ENCODE measurements around the gene KRT72. TPM values are rescaled to one million over a fixed set of nuclear protein-coding genes. Genes with fewer than 3 reads are reported as not detected.

The KRT72 gene
- polyA plus RNA-seq, 1 donor (not counting 4 experiments of a cell fraction or from before 2014, with no cell fraction given): not detected

DNA sequence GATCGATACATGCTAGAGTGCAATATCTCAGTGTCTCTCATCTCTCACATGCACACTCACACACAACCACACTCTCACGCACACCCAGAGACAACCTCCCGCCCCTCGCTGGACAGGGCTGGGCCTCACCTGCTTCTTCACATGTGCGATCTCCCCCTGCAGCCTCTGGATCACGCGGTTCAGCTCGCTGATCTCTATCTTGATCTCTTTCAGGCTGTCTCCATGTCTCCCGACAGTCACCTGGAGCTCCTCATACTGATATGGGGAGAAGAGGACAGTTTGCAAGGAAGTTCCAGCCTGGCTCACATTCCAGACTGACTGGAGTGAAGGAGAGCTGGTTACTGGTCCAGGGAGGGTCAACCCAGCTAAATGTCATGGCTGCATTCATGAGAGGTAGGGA is 46.3 kb upstream of the KRT72 start:
- TF ChIP-seq, protein P1, sequence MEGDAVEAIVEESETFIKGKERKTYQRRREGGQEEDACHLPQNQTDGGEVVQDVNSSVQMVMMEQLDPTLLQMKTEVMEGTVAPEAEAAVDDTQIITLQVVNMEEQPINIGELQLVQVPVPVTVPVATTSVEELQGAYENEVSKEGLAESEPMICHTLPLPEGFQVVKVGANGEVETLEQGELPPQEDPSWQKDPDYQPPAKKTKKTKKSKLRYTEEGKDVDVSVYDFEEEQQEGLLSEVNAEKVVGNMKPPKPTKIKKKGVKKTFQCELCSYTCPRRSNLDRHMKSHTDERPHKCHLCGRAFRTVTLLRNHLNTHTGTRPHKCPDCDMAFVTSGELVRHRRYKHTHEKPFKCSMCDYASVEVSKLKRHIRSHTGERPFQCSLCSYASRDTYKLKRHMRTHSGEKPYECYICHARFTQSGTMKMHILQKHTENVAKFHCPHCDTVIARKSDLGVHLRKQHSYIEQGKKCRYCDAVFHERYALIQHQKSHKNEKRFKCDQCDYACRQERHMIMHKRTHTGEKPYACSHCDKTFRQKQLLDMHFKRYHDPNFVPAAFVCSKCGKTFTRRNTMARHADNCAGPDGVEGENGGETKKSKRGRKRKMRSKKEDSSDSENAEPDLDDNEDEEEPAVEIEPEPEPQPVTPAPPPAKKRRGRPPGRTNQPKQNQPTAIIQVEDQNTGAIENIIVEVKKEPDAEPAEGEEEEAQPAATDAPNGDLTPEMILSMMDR (optimal IDR thresholded peaks at IDR 0.05 in 1 of 3, IDR thresholded peaks at IDR 0.05 in 1 of 3, conservative IDR thresholded peaks at IDR 0.05 in 1 of 3; ENCODE audit: extremely low read depth in 1 of 3, insufficient read depth in 2 of 3, low read length in 3 of 3): no peak
- no peak for TF ChIP-seq EZH2 (IDR thresholded peaks at IDR 0.05; ENCODE audit: low read length)
- dilution Hi-C loops (cut with MboI; ENCODE audit: extremely low pct_ligation_motif_present, low sequenced_read_pairs): no loop called here
- DNase-seq (ENCODE audit: low read depth, low spot score) (no peak), FAIRE-seq (no peak)
- H2AFZ ChIP-seq (ENCODE audit: control insufficient read depth, low read length): no peak overlapping the region
- H4K20me1 ChIP-seq (ENCODE audit: control insufficient read depth, extremely low read depth, insufficient read depth, low read length): no peaks in the 10 kb centered on the region
- no peak overlapping the region for H3K4me2 ChIP-seq (ENCODE audit: control insufficient read depth, extremely low read depth, insufficient read depth, low read depth, low read length)
- no peak overlapping the region for H3K9ac ChIP-seq (ENCODE audit: control insufficient read depth, extremely low read depth, insufficient read depth, low read length)
- H3K4me1 ChIP-seq (ENCODE audit: control insufficient read depth, extremely low read depth, insufficient read depth, low read length): peaks cover 5% of the 10 kb centered on the region
- H3K4me3 ChIP-seq (ENCODE audit: control insufficient read depth in 2 of 3, extremely low read depth in 1 of 3, insufficient read depth in 2 of 3, low read depth in 1 of 3, low read length in 3 of 3): no peak overlapping the region
- H3K27ac ChIP-seq (ENCODE audit: control insufficient read depth, insufficient read depth, low read length): no peak overlapping the region
- no peaks in the 10 kb centered on the region for H3K36me3 ChIP-seq (ENCODE audit: control insufficient read depth in 2 of 2, extremely low read depth in 1 of 2, insufficient read depth in 2 of 2, low read length in 2 of 2)
- H3K27me3 ChIP-seq (ENCODE audit: control insufficient read depth, extremely low read depth, insufficient read depth, low read length): peaks cover 14% of the 10 kb centered on the region
- no peaks in the 10 kb centered on the region for H3K79me2 ChIP-seq (ENCODE audit: control insufficient read depth, insufficient read depth, low read length)
- H3K9me3 ChIP-seq (ENCODE audit: control insufficient read depth, low read depth, low read length): peaks cover 2% of the 10 kb centered on the region
- no peaks in the 10 kb centered on the region for H3K9me1 ChIP-seq (ENCODE audit: control insufficient read depth, extremely low read depth, insufficient read depth, low read length)

DNA sequence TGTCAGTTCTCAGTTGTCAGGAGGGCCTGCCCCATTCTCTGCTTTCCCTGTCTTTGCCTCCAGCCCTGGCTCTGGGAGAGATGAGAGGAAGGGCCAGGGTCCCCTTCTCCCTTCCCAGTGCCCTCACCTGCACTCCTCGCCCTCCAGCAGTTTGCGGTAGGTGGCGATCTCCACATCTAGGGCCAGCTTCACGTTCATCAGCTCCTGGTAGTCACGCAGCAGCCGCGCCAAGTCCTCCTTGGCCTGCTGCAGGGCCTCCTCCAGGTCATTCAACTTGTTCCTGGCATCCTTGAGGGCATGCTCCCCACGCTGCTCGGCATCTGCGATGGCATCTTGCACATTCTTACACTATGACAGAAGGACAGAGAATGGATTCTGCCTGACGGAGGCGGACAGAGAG is 45.4 kb upstream of the KRT72 start:
- dilution Hi-C loops (cut with MboI; ENCODE audit: extremely low pct_ligation_motif_present, low sequenced_read_pairs): no loop called here
- Histone ChIP-seq H3K36me3 (ENCODE audit: control insufficient read depth in 2 of 2, extremely low read depth in 1 of 2, insufficient read depth in 2 of 2, low read length in 2 of 2) (no peaks in the 10 kb centered on the region), H2AFZ (ENCODE audit: control insufficient read depth, low read length) (no peak overlapping the region), H3K4me2 (ENCODE audit: control insufficient read depth, extremely low read depth, insufficient read depth, low read depth, low read length) (no peak overlapping the region), H3K79me2 (ENCODE audit: control insufficient read depth, insufficient read depth, low read length) (no peaks in the 10 kb centered on the region), H3K4me1 (ENCODE audit: control insufficient read depth, extremely low read depth, insufficient read depth, low read length) (peaks cover 5% of the 10 kb centered on the region), H3K4me3 (ENCODE audit: control insufficient read depth in 2 of 3, extremely low read depth in 1 of 3, insufficient read depth in 2 of 3, low read depth in 1 of 3, low read length in 3 of 3) (no peak overlapping the region), H3K9me3 (ENCODE audit: control insufficient read depth, low read depth, low read length) (no peaks in the 10 kb centered on the region), H3K9ac (ENCODE audit: control insufficient read depth, extremely low read depth, insufficient read depth, low read length) (no peak overlapping the region), H3K27ac (ENCODE audit: control insufficient read depth, insufficient read depth, low read length) (no peak overlapping the region), H4K20me1 (ENCODE audit: control insufficient read depth, extremely low read depth, insufficient read depth, low read length) (no peaks in the 10 kb centered on the region), H3K27me3 (ENCODE audit: control insufficient read depth, extremely low read depth, insufficient read depth, low read length) (peaks cover 13% of the 10 kb centered on the region), H3K9me1 (ENCODE audit: control insufficient read depth, extremely low read depth, insufficient read depth, low read length) (no peaks in the 10 kb centered on the region)
- FAIRE-seq: no peak
- TF ChIP-seq EZH2 (IDR thresholded peaks at IDR 0.05; ENCODE audit: low read length): no peak
- TF ChIP-seq, protein P1 (optimal IDR thresholded peaks at IDR 0.05 in 1 of 3, IDR thresholded peaks at IDR 0.05 in 1 of 3, conservative IDR thresholded peaks at IDR 0.05 in 1 of 3; ENCODE audit: extremely low read depth in 1 of 3, insufficient read depth in 2 of 3, low read length in 3 of 3): no peak
- DNase-seq (ENCODE audit: low read depth, low spot score): no peak

All from keratinocyte (primary cell).